HG03469 (cell line): ENCODE measurements around the gene LCLAT1.

Source experiments
- ATAC-seq: cut with Tn5 transposase; IDR thresholded peaks from one replicate; pipeline ENCODE4 v1.9.1; 2021; ENCODE audit warnings: mild to moderate bottlenecking, moderate library complexity, moderate number of reproducible peaks; ENCODE audit not compliant: unreplicated experiment

The LCLAT1 gene

DNA sequence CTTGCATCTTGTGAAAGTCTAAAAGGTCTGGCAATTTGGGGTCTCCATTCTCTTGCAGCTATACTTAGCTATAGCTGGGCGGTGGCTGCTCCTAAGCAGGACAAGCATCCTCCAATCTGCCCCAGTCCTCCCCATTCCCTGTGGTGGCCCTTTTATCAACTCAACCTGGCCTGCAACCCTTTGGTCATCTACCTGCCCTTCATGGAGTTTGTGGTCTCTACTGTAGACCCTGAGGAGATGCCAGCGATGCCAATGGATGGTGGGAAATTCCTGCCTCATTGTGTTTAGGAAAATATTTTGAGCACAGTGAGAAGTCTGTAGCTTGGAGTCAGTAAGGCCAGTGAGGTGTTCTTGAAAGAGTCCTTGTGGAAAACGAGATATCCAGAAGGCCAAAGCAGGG lies 216.8 kb downstream of the LCLAT1 start:
- ATAC-seq: no peak

- ATAC-seq: no peak
Measured at GRCh38 chr2:30664761-30665358, 217.8 kb downstream of the LCLAT1 start.

- no peak for ATAC-seq
Measured at GRCh38 chr2:30665761-30666265, 218.8 kb downstream of the LCLAT1 start.

DNA sequence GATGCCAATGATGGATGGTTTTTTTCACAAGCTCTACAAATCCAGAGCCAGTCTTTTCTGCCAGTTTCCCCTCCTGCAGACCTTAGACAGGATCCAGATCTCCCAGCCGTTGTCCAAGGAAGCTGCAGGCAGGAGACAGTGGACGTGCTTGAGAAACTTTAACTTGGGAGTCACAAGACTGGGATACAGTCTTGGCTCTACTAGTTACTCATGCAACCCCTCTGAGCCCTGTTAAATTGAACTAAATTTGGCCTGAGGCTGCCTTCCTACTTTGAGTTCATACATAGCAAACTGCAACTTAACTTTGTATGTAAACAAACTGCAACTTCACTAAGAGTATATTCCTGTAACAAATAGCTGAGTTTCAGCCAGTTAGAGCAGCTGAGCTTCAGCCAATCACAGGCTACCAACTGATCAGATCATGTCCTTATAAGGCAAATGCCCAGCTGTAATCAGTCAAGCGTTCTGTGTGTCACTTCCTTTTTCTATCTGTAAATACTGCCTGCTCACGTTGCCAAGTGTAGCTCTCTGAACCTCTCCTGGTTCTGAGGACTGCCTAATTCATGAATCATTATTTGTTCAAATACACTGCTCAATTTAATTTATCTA lies 219.3 kb downstream of the LCLAT1 start:
- ATAC-seq: peak; percentile 40

GRCh38 chr2:30670453-30670852 lies 223.4 kb downstream of the LCLAT1 start:
- no peak for ATAC-seq

DNA sequence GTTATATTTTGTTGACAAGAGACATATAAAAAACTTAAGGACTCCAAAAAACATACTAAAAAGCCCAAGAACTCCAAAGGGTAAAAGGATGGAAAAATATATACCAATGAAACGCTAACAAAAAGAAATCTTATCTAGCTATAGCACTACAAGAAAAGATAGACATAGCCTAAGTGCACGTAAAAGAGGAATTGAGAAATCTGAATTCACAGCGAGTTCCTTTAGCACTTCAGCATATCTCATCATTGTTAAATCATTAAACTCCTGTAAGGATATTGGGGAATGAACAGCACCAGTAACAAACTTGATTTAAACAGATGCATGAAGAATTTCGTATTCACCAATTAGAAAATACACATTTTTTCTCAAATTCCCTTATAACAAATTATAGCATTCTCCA lies 226.1 kb downstream of the LCLAT1 start:
- ATAC-seq: no peak

DNA sequence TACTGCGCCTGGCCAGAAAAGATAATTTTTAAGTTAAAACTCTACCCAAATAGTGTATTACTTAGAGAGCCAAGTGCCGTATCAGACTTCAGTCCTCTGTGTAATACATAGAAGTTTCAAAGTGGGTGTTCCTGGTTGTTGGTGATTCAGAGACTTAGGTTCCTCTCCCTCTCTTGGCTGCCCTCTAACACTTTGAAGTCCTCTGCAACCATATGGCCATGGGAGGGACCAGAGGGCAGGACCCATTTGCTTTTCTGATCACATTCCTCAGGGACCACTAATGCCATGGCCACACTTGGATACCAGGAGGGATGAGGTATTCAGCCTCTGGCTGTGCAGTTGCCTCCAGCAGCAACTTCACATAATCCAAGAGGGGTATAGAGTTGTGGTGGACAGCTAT lies 228.7 kb downstream of the LCLAT1 start:
- no peak for ATAC-seq

GRCh38 chr2:30677231-30677630 lies 230.2 kb downstream of the LCLAT1 start:
- ATAC-seq: no peak

GRCh38 chr2:30677861-30678385 lies 230.9 kb downstream of the LCLAT1 start:
- ATAC-seq: no peak

- no peak for ATAC-seq
Measured at GRCh38 chr2:30678410-30679137, 231.5 kb downstream of the LCLAT1 start.

- ATAC-seq: no peak
Measured at GRCh38 chr2:30679426-30680088, 232.5 kb downstream of the LCLAT1 start.

DNA sequence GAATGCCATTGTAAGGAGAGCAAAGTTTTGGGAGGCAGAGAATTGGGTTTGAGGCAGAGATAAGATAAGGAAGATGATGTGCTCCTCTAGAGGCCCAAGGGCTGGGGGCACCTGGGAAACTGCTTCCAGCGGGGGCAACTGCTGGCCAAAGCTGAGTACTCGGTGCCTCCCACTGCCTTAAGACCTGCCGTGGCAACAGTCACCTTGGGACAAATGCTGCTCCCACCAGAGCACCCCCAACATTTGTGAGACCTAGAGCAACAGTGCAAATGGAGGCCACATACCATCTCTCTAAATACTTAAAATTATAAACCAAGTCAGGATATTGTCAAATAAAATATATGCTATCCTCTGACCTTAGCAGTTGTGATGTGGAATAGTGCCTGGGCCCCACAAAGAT lies 233.1 kb downstream of the LCLAT1 start:
- no peak for ATAC-seq

DNA sequence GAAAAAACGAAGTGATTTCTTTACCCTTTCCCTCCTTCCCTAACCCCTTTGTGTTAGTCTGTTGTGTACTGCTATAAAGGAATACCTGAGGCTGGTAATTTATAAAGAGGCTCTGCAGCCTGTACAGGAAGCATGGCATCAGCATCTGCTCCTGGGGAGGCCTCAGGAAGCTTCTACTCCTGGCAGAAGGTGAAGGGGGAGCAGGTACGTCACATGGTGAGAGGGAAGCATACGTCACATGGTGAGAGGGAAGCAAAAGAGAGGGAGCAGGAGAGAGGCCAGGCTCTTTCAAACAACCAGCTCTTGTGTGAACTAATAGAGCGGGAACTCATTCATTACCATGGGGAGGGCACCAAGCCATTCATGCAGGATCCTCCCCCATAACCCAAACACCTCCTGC lies 234.0 kb downstream of the LCLAT1 start:
- ATAC-seq: no peak

GRCh38 chr2:30683236-30683956 lies 236.3 kb downstream of the LCLAT1 start:
- ATAC-seq: no peak

DNA sequence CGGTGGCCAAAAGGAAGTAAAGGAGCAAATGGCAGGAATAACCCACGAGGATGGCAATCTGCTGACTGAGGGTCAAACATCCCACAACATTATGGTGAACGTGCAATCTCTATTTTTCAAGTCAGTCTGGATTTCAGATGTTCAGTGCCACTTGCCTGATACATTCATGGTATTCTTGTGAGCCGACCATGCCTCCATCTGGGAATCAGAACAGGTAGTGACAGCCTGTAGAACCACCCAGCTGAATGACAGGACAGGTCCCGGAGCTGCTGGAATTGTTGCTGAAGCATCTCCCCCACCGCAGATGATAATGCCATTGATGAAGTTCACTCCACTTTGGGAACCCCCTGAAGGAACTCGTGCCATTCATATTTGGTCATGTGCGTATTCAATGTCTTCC lies 237.0 kb downstream of the LCLAT1 start:
- no peak for ATAC-seq

DNA sequence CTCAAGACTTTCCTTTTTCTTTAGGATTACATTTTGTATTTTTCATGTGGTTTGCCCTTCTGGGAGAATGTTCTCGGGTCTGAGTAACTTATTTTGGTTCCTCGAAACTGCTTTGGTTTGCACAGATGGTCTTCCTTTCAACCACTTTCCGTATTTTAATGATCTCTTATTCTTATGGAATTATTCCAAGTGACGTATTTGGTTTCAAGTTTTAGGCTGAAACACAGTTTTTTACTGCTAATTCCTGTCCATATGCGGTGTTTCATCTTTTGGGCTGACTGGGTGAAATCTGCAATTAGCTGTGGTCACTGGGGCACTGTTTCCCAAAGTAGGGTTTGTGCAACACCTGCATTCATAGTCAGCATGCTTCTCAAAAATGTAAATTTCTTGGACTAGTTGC lies 237.5 kb downstream of the LCLAT1 start:
- ATAC-seq: no peak

GRCh38 chr2:30684996-30685395 lies 237.9 kb downstream of the LCLAT1 start:
- ATAC-seq: no peak

GRCh38 chr2:30686000-30686399 lies 239.0 kb downstream of the LCLAT1 start:
- no peak for ATAC-seq

- no peak for ATAC-seq
Measured at GRCh38 chr2:30686669-30687068, 239.6 kb downstream of the LCLAT1 start.

GRCh38 chr2:30688956-30689401 lies 241.9 kb downstream of the LCLAT1 start:
- no peak for ATAC-seq
